PFSK-1 (cell line): ENCODE measurements around the gene CACNG6.

ENCODE experiments used
- POLR2AphosphoS5 ChIP-seq: IDR thresholded peaks from 2 replicates; pipeline ENCODE4 v1.6.1; 2012; ENCODE audit warnings: low read depth, mild to moderate bottlenecking, control low read depth, low read length, moderate library complexity
- TAF1 ChIP-seq: IDR thresholded peaks from 2 replicates; pipeline ENCODE4 v1.6.1; 2012; ENCODE audit warnings: low read length, control low read depth, borderline replicate concordance; ENCODE audit not compliant: insufficient read depth

DNA sequence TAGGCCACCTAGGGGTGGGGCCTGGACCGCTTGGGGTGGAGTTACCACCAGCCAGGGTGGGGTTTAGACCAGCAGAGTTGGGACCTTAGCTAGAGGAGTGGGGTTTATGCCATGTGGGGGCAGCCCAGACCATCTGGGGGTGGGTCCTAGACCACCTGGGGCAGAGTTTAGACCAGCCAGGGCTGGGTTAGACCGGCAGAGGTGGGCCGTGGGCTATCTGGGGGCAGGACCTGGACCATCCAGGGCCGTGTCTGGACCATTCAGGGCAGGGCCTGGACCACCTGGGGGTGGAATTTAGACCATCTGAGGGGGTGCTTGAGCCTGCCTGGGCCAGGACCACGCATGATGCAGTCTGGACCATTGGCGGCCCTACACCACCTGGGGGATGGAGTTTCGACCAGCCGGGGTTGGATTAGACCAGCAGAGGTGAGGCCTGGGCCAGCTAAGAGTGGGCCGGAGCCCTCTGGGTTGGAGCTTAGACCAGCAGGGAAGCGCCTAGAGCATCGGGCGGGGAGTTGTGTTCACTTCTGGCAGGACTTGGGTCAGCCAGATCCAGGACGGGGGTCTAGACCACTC is 10.0 kb upstream of the CACNG6 start:
- TF ChIP-seq POLR2AphosphoS5 (no peak), TAF1 (no peak)
